GM12892 (cell line): ENCODE measurements around the gene TSGA10IP.

ENCODE experiments used
- DNase-seq: peaks from one replicate; pipeline ENCODE4 v3.0.0; 2011; ENCODE audit not compliant: insufficient read length
- FAIRE-seq: peaks from 2 replicates; lab custom pipeline; 2011; peaks lifted over from hg19 to GRCh38; lab: Jason Lieb, UNC
- POLR2A ChIP-seq: IDR thresholded peaks from 2 replicates; pipeline ENCODE4 v1.6.1; 2011; ENCODE audit warnings: low read depth, low read length, control low read depth
- POLR2AphosphoS5 ChIP-seq: IDR thresholded peaks from 2 replicates; pipeline ENCODE4 v1.6.1; 2011; ENCODE audit warnings: low read depth, low read length, control low read depth
- TAF1 ChIP-seq: IDR thresholded peaks from 2 replicates; pipeline ENCODE4 v1.6.1; 2011; ENCODE audit warnings: low read depth, mild to moderate bottlenecking, control low read depth, low read length, borderline replicate concordance

TSGA10IP gene

GRCh38 chr11:66006891-66007176, 61.6 kb downstream of the TSGA10IP start:
- DNase-seq (no peak), FAIRE-seq (no peak)
- TF ChIP-seq TAF1 (no peak), POLR2A (no peak), POLR2AphosphoS5 (no peak)

- FAIRE-seq = no peak
- no peak for DNase-seq
- TF ChIP-seq TAF1 = no peak
- TF ChIP-seq POLR2A = no peak
- no peak for TF ChIP-seq POLR2AphosphoS5
Observed at GRCh38 chr11:66007201-66007634, 61.9 kb downstream of the TSGA10IP start.

- DNase-seq (no peak), FAIRE-seq (no peak)
- TF ChIP-seq POLR2A = no peak
- TF ChIP-seq TAF1 = no peak
- TF ChIP-seq POLR2AphosphoS5 = no peak
Observed at GRCh38 chr11:66008095-66008467, 62.8 kb downstream of the TSGA10IP start.

GRCh38 chr11:66008468-66009101, 63.3 kb downstream of the TSGA10IP start:
- TF ChIP-seq POLR2AphosphoS5 (no peak), TAF1 (no peak), POLR2A (no peak)
- DNase-seq (no peak), FAIRE-seq (no peak)
